Measurements from ENCODE around the gene NAA80.
"Not testable (repeated sequence)": the region's sequence is repeated elsewhere in the genome, so short reads cannot be mapped to it uniquely, and the experiment has no call there.

DNA sequence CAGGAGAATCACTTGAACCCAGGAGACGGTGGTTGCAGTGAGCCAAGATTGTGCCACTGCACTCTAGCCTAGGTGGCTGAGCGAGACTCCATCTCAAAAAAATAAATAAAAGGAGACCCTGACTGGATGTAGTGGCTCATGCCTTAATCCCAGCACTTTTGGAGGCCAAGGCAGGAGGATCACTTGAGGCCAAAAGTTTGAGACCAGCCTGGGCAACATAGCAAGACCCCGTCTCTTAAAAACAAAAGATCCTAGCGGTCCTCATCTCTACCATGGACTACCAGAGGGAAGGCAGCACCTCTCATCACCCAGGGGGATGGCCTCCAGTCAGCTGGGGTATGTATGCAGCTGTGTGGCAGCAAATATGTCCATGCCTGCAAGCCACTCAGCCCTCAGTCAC, 37.0 kb downstream of the NAA80 start:
- not testable (repeated sequence) for TF ChIP-seq AFF4 (CRISPR knock-in tag; IDR thresholded peaks at IDR 0.05); POLR2A (IDR thresholded peaks at IDR 0.05; ENCODE audit: insufficient read depth in 1 of 2, low read depth in 2 of 2, low read length in 2 of 2); CBX2 (IDR thresholded peaks at IDR 0.05; ENCODE audit: low read depth, low read length); CBX2 (CRISPR knock-in tag; IDR thresholded peaks at IDR 0.05; ENCODE audit: low read depth); ZNF326 (CRISPR knock-in tag; IDR thresholded peaks at IDR 0.05; ENCODE audit: borderline replicate concordance); PHF8 (CRISPR knock-in tag; IDR thresholded peaks at IDR 0.05); ZNF75D (CRISPR knock-in tag; IDR thresholded peaks at IDR 0.05; ENCODE audit: borderline replicate concordance); SMAD3 (CRISPR knock-in tag; IDR thresholded peaks at IDR 0.05); MNT (IDR thresholded peaks at IDR 0.05); E2F5 (CRISPR knock-in tag; conservative IDR thresholded peaks at IDR 0.05); MAZ (IDR thresholded peaks at IDR 0.05; ENCODE audit: borderline replicate concordance, low read depth, low read length); MAZ (CRISPR knock-in tag; IDR thresholded peaks at IDR 0.05; ENCODE audit: low read depth)
- TF ChIP-seq, protein P1, sequence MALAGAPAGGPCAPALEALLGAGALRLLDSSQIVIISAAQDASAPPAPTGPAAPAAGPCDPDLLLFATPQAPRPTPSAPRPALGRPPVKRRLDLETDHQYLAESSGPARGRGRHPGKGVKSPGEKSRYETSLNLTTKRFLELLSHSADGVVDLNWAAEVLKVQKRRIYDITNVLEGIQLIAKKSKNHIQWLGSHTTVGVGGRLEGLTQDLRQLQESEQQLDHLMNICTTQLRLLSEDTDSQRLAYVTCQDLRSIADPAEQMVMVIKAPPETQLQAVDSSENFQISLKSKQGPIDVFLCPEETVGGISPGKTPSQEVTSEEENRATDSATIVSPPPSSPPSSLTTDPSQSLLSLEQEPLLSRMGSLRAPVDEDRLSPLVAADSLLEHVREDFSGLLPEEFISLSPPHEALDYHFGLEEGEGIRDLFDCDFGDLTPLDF (CRISPR knock-in tag; IDR thresholded peaks at IDR 0.05), result not testable (repeated sequence)
- TF ChIP-seq, protein P2, sequence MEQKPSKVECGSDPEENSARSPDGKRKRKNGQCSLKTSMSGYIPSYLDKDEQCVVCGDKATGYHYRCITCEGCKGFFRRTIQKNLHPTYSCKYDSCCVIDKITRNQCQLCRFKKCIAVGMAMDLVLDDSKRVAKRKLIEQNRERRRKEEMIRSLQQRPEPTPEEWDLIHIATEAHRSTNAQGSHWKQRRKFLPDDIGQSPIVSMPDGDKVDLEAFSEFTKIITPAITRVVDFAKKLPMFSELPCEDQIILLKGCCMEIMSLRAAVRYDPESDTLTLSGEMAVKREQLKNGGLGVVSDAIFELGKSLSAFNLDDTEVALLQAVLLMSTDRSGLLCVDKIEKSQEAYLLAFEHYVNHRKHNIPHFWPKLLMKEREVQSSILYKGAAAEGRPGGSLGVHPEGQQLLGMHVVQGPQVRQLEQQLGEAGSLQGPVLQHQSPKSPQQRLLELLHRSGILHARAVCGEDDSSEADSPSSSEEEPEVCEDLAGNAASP (CRISPR knock-in tag; IDR thresholded peaks at IDR 0.05; ENCODE audit: borderline replicate concordance), result not testable (repeated sequence)
- TF ChIP-seq, protein P3, sequence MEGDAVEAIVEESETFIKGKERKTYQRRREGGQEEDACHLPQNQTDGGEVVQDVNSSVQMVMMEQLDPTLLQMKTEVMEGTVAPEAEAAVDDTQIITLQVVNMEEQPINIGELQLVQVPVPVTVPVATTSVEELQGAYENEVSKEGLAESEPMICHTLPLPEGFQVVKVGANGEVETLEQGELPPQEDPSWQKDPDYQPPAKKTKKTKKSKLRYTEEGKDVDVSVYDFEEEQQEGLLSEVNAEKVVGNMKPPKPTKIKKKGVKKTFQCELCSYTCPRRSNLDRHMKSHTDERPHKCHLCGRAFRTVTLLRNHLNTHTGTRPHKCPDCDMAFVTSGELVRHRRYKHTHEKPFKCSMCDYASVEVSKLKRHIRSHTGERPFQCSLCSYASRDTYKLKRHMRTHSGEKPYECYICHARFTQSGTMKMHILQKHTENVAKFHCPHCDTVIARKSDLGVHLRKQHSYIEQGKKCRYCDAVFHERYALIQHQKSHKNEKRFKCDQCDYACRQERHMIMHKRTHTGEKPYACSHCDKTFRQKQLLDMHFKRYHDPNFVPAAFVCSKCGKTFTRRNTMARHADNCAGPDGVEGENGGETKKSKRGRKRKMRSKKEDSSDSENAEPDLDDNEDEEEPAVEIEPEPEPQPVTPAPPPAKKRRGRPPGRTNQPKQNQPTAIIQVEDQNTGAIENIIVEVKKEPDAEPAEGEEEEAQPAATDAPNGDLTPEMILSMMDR (CRISPR knock-in tag; IDR thresholded peaks at IDR 0.05), result not testable (repeated sequence)
